AG04450 (cell line): ENCODE measurements around the gene MEGF10. TPM values are rescaled to one million over a fixed set of nuclear protein-coding genes. Genes with fewer than 3 reads are reported as not detected.

Source experiments
- CTCF ChIA-PET: fragments of 300-600, 350-600 bp; formaldehyde crosslinking; extraction: SDS; loops from one replicate; lab custom pipeline; 2022; ENCODE audit warnings: antibody characterized with exemption, inconsistent platforms; lab: Charles Lee
- POLR2A ChIA-PET: fragments of 350-600 bp; formaldehyde crosslinking; extraction: SDS; loops from one replicate; lab custom pipeline; 2021; ENCODE audit warnings: antibody characterized with exemption, inconsistent platforms; lab: Yijun Ruan, JAX
- DNase-seq: peaks from one replicate; pipeline ENCODE4 v3.0.0-alpha.2; 2011; ENCODE audit warnings: low read depth, low spot score
- H3K27ac ChIP-seq: one replicate; pipeline ENCODE4 v1.5.1; 2012; ENCODE audit warnings: low read depth, low read length, control low read depth
- H3K27me3 ChIP-seq: one replicate; pipeline ENCODE4 v1.6.0; 2012; ENCODE audit warnings: low read length; ENCODE audit not compliant: control insufficient read depth, insufficient read depth
- H3K4me3 ChIP-seq: 2 replicates; pipeline ENCODE4 v1.5.1; 2011; ENCODE audit warnings: mild to moderate bottlenecking, low read depth, low read length, control low read depth
- H3K9me3 ChIP-seq: 2 replicates; pipeline ENCODE4 v1.5.1; 2012; ENCODE audit warnings: low read length; ENCODE audit not compliant: control insufficient read depth, insufficient read depth
- polyA plus RNA-seq: library from polyadenylated mRNA; depleted of rRNA; stranded (reverse); fragments of >200 nt; gene quantifications from 2 replicates; pipeline ENCODE4 v1.2.3, GENCODE V29; 2011
- TF ChIP-seq, protein P1 (sequence below): IDR thresholded peaks from 2 replicates; pipeline ENCODE4 v1.5.1; 2011; ENCODE audit warnings: low read depth, low read length, control low read depth, inconsistent platforms

Gene MEGF10
- polyA plus RNA-seq, 1 experiment: not detected

- POLR2A ChIA-PET: no interaction called here
- TF ChIP-seq, protein P1, sequence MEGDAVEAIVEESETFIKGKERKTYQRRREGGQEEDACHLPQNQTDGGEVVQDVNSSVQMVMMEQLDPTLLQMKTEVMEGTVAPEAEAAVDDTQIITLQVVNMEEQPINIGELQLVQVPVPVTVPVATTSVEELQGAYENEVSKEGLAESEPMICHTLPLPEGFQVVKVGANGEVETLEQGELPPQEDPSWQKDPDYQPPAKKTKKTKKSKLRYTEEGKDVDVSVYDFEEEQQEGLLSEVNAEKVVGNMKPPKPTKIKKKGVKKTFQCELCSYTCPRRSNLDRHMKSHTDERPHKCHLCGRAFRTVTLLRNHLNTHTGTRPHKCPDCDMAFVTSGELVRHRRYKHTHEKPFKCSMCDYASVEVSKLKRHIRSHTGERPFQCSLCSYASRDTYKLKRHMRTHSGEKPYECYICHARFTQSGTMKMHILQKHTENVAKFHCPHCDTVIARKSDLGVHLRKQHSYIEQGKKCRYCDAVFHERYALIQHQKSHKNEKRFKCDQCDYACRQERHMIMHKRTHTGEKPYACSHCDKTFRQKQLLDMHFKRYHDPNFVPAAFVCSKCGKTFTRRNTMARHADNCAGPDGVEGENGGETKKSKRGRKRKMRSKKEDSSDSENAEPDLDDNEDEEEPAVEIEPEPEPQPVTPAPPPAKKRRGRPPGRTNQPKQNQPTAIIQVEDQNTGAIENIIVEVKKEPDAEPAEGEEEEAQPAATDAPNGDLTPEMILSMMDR: no peak
- Histone ChIP-seq H3K9me3 (no peaks in the 10 kb centered on the region), H3K4me3 (no peak overlapping the region), H3K27ac (no peak overlapping the region), H3K27me3 (peaks cover 2% of the 10 kb centered on the region)
- CTCF ChIA-PET: no interaction called here
- no peak for DNase-seq
Measured at GRCh38 chr5:127298036-127298429, 7.4 kb downstream of the MEGF10 start.

GRCh38 chr5:127298656-127299055 is 8.1 kb downstream of the MEGF10 start:
- TF ChIP-seq, protein P1: no peak
- Histone ChIP-seq H3K27ac (no peak overlapping the region), H3K4me3 (no peak overlapping the region), H3K9me3 (no peaks in the 10 kb centered on the region), H3K27me3 (peaks cover 2% of the 10 kb centered on the region)
- ChIA-PET CTCF (no interaction called here), POLR2A (no interaction called here)
- no peak for DNase-seq

DNA sequence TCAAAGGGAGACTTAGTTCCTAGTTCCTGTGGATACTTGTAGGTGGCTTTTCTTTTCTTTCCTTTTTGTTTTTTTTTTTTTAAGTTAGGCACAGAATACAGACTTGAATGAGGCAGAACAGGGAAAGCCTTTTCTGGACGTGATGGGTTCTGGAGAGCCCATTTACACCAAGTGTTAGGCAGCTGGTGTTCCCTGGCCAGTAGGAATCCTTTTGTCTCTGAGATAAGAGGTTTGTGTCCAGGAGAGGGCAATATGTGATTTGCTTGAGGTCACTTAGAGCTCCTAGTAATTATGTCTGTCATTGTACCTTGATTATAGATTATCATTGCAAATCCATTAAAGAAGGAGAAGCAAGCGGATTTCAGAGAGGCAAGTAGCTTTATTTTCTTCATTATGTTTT is 9.1 kb downstream of the MEGF10 start:
- Histone ChIP-seq H3K27ac (no peak overlapping the region), H3K4me3 (no peak overlapping the region), H3K9me3 (no peaks in the 10 kb centered on the region), H3K27me3 (peaks cover 2% of the 10 kb centered on the region)
- no peak for DNase-seq
- TF ChIP-seq, protein P1: no peak
- CTCF ChIA-PET: interaction anchor here (1.1 kb wide), 1 partner anchor 14 kb away, joined by 5 read pairs; no protein-coding TSS in a partner anchor
- POLR2A ChIA-PET: no interaction called here

- DNase-seq: no peak
- Histone ChIP-seq H3K9me3 (no peaks in the 10 kb centered on the region), H3K4me3 (no peak overlapping the region), H3K27ac (no peak overlapping the region), H3K27me3 (peaks cover 2% of the 10 kb centered on the region)
- CTCF ChIA-PET: interaction anchor here (0.7 kb wide), 1 partner anchor 190 kb away, joined by 3 read pairs; no protein-coding TSS in a partner anchor
- TF ChIP-seq, protein P1: no peak
- POLR2A ChIA-PET: no interaction called here
Measured at GRCh38 chr5:127302509-127302908, 11.9 kb downstream of the MEGF10 start.

- ChIA-PET CTCF (interaction anchor here (0.7 to 1.8 kb wide), 2 partner anchors 189 kb away, joined by 3 to 4 read pairs; no protein-coding TSS in a partner anchor), POLR2A (no interaction called here)
- H3K9me3 ChIP-seq: no peaks in the 10 kb centered on the region
- no peak overlapping the region for H3K4me3 ChIP-seq
- H3K27ac ChIP-seq: no peak overlapping the region
- TF ChIP-seq, protein P1: no peak
- DNase-seq: no peak
- no peaks in the 10 kb centered on the region for H3K27me3 ChIP-seq
Measured at GRCh38 chr5:127303404-127303803, 12.8 kb downstream of the MEGF10 start.
